Ovary (tissue), 9 donors: ENCODE measurements around the gene GABBR2. TPM values are rescaled to one million over a fixed set of nuclear protein-coding genes. Genes with fewer than 3 reads are reported as not detected.

Experiments used
- DNase-seq, 5 donors: peaks; one replicate each; pipeline ENCODE4 v3.0.0-alpha.2; 2019 to 2020
- H3K27ac ChIP-seq, 2 donors: fragments of 200-600 bp; one replicate each; pipeline versions ENCODE4 v1.5.1 to v1.8.0; 2019 to 2022
- H3K27me3 ChIP-seq: fragments of 200-600 bp; one replicate; pipeline ENCODE4 v1.8.0; 2022
- H3K36me3 ChIP-seq: fragments of 200-600 bp; sonication (generic); one replicate; pipeline ENCODE4 v1.5.1; 2019
- H3K4me1 ChIP-seq: one replicate; pipeline ENCODE4 v1.8.1; 2013; ENCODE audit warnings: mild to moderate bottlenecking, moderate library complexity; ENCODE audit not compliant: insufficient read depth
- H3K4me3 ChIP-seq: fragments of 200-600 bp; sonication (generic); one replicate; pipeline ENCODE4 v1.5.1; 2017
- H3K9me3 ChIP-seq, 2 donors: fragments of 200-600 bp in 1 of 2; sonication (generic) in 1 of 2; one replicate each; pipeline versions ENCODE4 v1.5.1 to v1.8.1; 2013 to 2019; ENCODE audit warnings: mild to moderate bottlenecking in 1 of 2, moderate library complexity in 1 of 2
- EP300 ChIP-seq: sonication (generic); formaldehyde crosslinking; IDR thresholded peaks from one replicate; pipeline ENCODE4 v1.6.1; 2017; ENCODE audit warnings: antibody characterized with exemption
- POLR2A ChIP-seq: fragments of 450-650 bp; IDR thresholded peaks from one replicate; pipeline ENCODE4 v1.6.1; 2017; ENCODE audit warnings: antibody characterized with exemption, mild to moderate bottlenecking, moderate library complexity
- WGBS, 3 donors: extraction: QIAGEN DNeasy Blood & Tissue Kit in 1 of 3; methylation state at CpG; one replicate each; pipeline versions ENCODE4 v1.1.5 to v1.1.7; 2013 to 2017; 5-methylcytosine and 5-hydroxymethylcytosine counted together
- intact Hi-C, 4 donors: fragments of 100-400 bp; cut with DNase I; formaldehyde crosslinking; loops; one replicate each; pipeline versions ENCODE4 v1.11.0 to v1.15.1; 2022 to 2023
- polyA plus RNA-seq, 2 donors: library from polyadenylated mRNA; stranded (reverse); fragments of 200-250 nt in 1 of 2; fragments of 350-450 nt in 1 of 2; fragmentation: Illumina TruSeq in 1 of 2; extraction: RNeasy Lipid Tissue Mini Kit (QIAGEN cat#74804) in 1 of 2; gene quantifications; one replicate each; pipeline ENCODE4 v1.2.3, GENCODE V29; 2013 to 2014
- total RNA-seq, 7 donors: library from RNA; depleted of rRNA in 2 of 7; stranded (reverse); fragments of >200 nt in 2 of 7; fragmentation: NEBNext Ultra II Directional in 3 of 7; extraction: Animal tissue kit (Norgen Biotek cat#: 25700) in 3 of 7; gene quantifications; one replicate each; pipeline versions ENCODE4 v1.1.0 to v1.2.4, GENCODE V29; 2016 to 2023
- TF ChIP-seq, protein P1 (sequence below), 3 donors: fragments of 450-650 bp in 2 of 3; fragments of 200-600 bp in 1 of 3; IDR thresholded peaks; one replicate each; pipeline versions ENCODE4 v1.5.1 to v1.8.0; 2016 to 2022; ENCODE audit warnings: antibody characterized with exemption in 3 of 3, mild to moderate bottlenecking in 1 of 3
- donor health status: DM: no; HTN: no; CAD: no; lungs with moderate emphysema.
- donor health status: DM: no; HTN: no; CAD: no.
- donor health status: Bipolar disorder and iron deficiency.
- donor health status: DM: yes; HTN: yes; CAD: no.
- donor health status: DM: no; HTN: no; CAD: no.
- donor health status: DM: yes; HTN: yes; CAD: no.

GABBR2 gene
- total and polyA plus RNA-seq, 9 donors, result 0.05 to 0.30 (median 0.22) TPM; not detected in 6

DNA sequence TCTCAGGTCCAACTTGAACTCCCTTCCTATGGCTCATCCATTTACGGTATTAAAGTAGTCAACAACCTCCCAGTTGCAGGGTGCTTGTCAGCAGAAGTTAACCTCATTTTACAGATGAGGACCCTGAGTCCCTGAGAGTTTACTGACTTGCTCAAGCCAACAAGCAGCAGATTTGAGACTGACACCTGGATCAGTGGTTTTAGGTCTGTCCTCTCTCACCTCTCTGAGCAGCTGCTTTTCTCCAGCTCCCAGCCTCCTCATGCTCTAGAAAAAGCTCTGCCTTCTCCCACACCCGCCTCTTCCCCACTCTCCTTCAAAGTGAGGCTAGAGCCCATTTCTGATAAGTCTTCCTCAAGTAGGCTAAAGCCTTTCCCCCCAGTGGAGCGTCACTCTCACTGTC lies 56.4 kb downstream of the GABBR2 start:
- no peak for DNase-seq
- TF ChIP-seq POLR2A (no peak), EP300 (no peak)
- TF ChIP-seq, protein P1, sequence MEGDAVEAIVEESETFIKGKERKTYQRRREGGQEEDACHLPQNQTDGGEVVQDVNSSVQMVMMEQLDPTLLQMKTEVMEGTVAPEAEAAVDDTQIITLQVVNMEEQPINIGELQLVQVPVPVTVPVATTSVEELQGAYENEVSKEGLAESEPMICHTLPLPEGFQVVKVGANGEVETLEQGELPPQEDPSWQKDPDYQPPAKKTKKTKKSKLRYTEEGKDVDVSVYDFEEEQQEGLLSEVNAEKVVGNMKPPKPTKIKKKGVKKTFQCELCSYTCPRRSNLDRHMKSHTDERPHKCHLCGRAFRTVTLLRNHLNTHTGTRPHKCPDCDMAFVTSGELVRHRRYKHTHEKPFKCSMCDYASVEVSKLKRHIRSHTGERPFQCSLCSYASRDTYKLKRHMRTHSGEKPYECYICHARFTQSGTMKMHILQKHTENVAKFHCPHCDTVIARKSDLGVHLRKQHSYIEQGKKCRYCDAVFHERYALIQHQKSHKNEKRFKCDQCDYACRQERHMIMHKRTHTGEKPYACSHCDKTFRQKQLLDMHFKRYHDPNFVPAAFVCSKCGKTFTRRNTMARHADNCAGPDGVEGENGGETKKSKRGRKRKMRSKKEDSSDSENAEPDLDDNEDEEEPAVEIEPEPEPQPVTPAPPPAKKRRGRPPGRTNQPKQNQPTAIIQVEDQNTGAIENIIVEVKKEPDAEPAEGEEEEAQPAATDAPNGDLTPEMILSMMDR (IDR thresholded peaks at IDR 0.05), result no peak
- no peak overlapping the region for H3K27ac ChIP-seq
- no peak overlapping the region for H3K4me3 ChIP-seq
- 69 to 82% (median 70%) methylated on average over 3 of the region's 3 CpGs for WGBS, 3 donors
- no peaks in the 10 kb centered on the region for H3K9me3 ChIP-seq
- no peaks in the 10 kb centered on the region for H3K36me3 ChIP-seq
- intact Hi-C loops, result no loop called here
- H3K4me1 ChIP-seq, result no peaks in the 10 kb centered on the region
- H3K27me3 ChIP-seq, result no peaks in the 10 kb centered on the region

DNA sequence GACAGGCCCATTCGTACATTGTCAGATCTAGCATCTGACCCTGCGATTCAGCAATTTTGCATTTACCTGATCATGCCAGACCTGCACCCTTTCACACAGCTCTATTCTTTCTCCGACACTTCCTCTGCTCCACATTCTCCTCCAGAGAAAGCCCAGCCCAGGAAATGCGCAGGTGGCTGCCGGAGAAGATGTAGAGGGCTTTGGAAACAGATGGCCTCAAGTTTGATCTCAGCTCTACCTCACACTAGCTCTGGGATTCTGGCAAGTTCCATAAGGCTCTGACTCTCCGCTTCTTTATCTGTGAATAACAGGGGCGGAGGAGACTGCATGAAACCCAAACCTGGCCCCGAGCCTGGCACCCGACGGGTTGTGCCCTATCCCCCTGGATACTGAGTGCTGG lies 61.5 kb downstream of the GABBR2 start:
- Histone ChIP-seq H3K27me3 (no peaks in the 10 kb centered on the region), H3K27ac (no peak overlapping the region), H3K4me1 (no peaks in the 10 kb centered on the region), H3K9me3 (no peaks in the 10 kb centered on the region), H3K36me3 (no peaks in the 10 kb centered on the region), H3K4me3 (no peak overlapping the region)
- TF ChIP-seq POLR2A (no peak), EP300 (no peak)
- TF ChIP-seq, protein P1 (IDR thresholded peaks at IDR 0.05), result no peak
- intact Hi-C loops, result no loop called here
- no peak for DNase-seq
- 85 to 87% (median 86%) methylated on average over 10 of the region's 10 CpGs for WGBS, 3 donors

DNA sequence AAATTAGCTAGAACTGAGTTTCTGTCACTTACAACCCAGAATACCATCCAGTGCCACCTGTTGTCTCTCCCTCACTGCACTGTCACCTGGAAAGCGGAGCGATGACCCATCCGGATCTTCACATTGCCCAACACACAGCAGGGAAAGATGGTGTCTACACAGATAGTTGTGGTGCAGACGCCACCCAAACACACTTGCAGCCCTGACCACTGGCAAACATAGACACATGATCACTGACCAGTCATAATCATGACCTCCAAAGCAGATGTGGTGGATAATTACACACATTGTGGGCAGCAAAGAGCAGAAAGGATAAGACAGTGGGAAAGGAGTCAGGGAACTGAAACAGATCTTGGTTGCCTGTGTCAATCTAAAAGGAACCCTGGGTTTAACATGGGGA lies 64.7 kb downstream of the GABBR2 start:
- H3K9me3 ChIP-seq, result no peaks in the 10 kb centered on the region
- no peak overlapping the region for H3K27ac ChIP-seq
- no peak overlapping the region for H3K4me3 ChIP-seq
- no peaks in the 10 kb centered on the region for H3K27me3 ChIP-seq
- no peak for TF ChIP-seq POLR2A
- no peak for TF ChIP-seq EP300
- TF ChIP-seq, protein P1 (IDR thresholded peaks at IDR 0.05), result no peak
- H3K4me1 ChIP-seq, result no peaks in the 10 kb centered on the region
- WGBS, 3 donors, result 85 to 89% (median 89%) methylated on average over 4 of the region's 4 CpGs
- no peaks in the 10 kb centered on the region for H3K36me3 ChIP-seq
- intact Hi-C loops, result no loop called here
- no peak for DNase-seq

DNA sequence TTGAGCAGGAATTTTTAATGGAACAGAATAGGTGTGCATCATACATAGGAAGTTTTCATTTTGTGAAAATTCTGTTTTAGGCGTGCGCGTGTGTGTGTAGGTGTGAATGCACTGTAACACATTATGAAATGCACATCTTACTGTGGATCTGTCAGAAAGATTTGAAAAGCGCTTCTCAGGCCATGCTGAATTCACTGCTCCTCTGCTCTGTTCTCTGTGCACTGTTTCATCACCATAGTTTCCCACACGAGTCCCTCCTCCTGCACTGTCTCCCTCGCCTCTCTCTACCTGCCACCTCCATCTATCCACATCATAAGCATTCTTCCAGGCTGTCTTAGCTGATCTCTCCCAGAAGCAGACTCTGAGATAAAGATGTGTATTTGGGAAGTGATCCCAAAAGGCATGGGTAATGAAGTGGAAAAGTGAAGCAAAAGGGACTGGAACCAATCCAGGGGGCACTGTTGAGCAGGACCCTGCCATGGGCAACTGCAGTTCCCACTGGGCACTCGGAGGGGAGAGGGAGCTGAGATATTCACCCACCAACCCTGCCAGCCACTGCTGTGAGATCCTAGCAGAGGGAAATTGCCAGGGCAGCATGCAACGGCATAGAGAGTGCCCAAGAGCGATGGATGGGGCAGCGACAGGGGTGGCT lies 65.9 kb downstream of the GABBR2 start:
- Histone ChIP-seq H3K4me1 (no peaks in the 10 kb centered on the region), H3K4me3 (no peak overlapping the region), H3K27ac (no peak overlapping the region), H3K36me3 (no peaks in the 10 kb centered on the region), H3K27me3 (no peaks in the 10 kb centered on the region), H3K9me3 (no peaks in the 10 kb centered on the region)
- DNase-seq, result no peak
- intact Hi-C loops, result no loop called here
- WGBS, 3 donors, result 72 to 79% (median 74%) methylated on average over 10 of the region's 10 CpGs
- TF ChIP-seq POLR2A, result no peak
- TF ChIP-seq EP300, result no peak
- TF ChIP-seq, protein P1 (IDR thresholded peaks at IDR 0.05), result no peak
